Measurements from ENCODE around the gene TERT. TPM values are rescaled to one million over a fixed set of nuclear protein-coding genes. Genes with fewer than 3 reads are reported as not detected.
A peak's percentile ranks its signal among the peaks of the same experiment; 100 is the strongest.

Gene TERT
- total RNA-seq (2021; fragmentation: NEBNext Ultra II Directional; extraction: Animal tissue kit (Norgen Biotek cat#: 25700)) (21.0 and 23.1 TPM in 2 replicates), polyA plus RNA-seq (2011; rRNA removed) (13.1 and 23.0 TPM in 2 replicates), polyA minus RNA-seq (2011; rRNA and poly(A)+ RNA removed) (12.3 and 13.0 TPM in 2 replicates)
- polyA plus RNA-seq (2011; cell fraction: cytosol; rRNA removed) = 19.3 TPM
- polyA plus RNA-seq (2011; cell fraction: nucleus; rRNA removed) = 70.1 TPM
- 11.6 to 23.1 TPM (median 17.1 TPM) in 4 replicates for polyA plus RNA-seq (2012, experiment 1 of 2)
- polyA plus RNA-seq (2012, experiment 2 of 2) = 10.2 TPM
- 16.6 TPM for polyA plus RNA-seq (2013, experiment 1 of 2)
- polyA plus RNA-seq (2013, experiment 2 of 2) = 13.5 TPM
- 20.2 TPM for polyA minus RNA-seq (2011; cell fraction: cytosol; rRNA and poly(A)+ RNA removed)
- 38.0 TPM for polyA minus RNA-seq (2011; cell fraction: nucleus; rRNA and poly(A)+ RNA removed)
- long read RNA-seq, experiment 1, partial matches to known transcripts = 2 of 7 reads
- long read RNA-seq, experiment 1, other reads (novel, unspliced or antisense) = 5 of 7 reads
- long read RNA-seq, experiment 2, partial matches to known transcripts = 0 of 1 reads
- long read RNA-seq, experiment 2, other reads (novel, unspliced or antisense) = 1 of 1 reads

DNA sequence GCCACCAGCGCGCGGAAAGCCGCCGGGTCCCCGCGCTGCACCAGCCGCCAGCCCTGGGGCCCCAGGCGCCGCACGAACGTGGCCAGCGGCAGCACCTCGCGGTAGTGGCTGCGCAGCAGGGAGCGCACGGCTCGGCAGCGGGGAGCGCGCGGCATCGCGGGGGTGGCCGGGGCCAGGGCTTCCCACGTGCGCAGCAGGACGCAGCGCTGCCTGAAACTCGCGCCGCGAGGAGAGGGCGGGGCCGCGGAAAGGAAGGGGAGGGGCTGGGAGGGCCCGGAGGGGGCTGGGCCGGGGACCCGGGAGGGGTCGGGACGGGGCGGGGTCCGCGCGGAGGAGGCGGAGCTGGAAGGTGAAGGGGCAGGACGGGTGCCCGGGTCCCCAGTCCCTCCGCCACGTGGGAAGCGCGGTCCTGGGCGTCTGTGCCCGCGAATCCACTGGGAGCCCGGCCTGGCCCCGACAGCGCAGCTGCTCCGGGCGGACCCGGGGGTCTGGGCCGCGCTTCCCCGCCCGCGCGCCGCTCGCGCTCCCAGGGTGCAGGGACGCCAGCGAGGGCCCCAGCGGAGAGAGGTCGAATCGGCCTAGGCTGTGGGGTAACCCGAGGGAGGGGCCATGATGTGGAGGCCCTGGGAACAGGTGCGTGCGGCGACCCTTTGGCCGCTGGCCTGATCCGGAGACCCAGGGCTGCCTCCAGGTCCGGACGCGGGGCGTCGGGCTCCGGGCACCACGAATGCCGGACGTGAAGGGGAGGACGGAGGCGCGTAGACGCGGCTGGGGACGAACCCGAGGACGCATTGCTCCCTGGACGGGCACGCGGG, at the start of gene TERT:
TERT (minus strand) TSS at position 234 of the 815 bp plus-strand sequence; CDS start at position 155, 79 bp downstream.
- H2BK5ac ChIP-seq (ENCODE audit: low read depth, low read length) = peak within 1 kb of the TSS; percentile 13; the same call in 1 of the 2 replicates
- FAIRE-seq (no peak), DNase-seq (ENCODE audit: low read depth in 1 of 2, low spot score in 2 of 2) (peak in 1 of 2 experiments; percentile 93)
- H3K79me1 ChIP-seq (ENCODE audit: low read depth, low read length) = peaks cover 3% of the 10 kb centered on the region; the same call in 1 of the 2 replicates
- H3K79me2 ChIP-seq (ENCODE audit: control insufficient read depth in 1 of 2, insufficient read depth in 2 of 2, low read length in 2 of 2) = no peaks in the 10 kb centered on the region; a peak in 1 of 4 replicates
- no peak within 1 kb of the TSS for H4K5ac ChIP-seq (ENCODE audit: insufficient read length, low read depth, low read length)
- H2BK20ac ChIP-seq (ENCODE audit: low read length) = no peak within 1 kb of the TSS
- no peak within 1 kb of the TSS for H3K23ac ChIP-seq (ENCODE audit: insufficient read length)
- peak within 1 kb of the TSS; percentile 85 for H3K4ac ChIP-seq (replicated peaks; ENCODE audit: insufficient read length, low read depth, low read length)
- peak within 1 kb of the TSS; percentile 85 for H4K91ac ChIP-seq (replicated peaks; ENCODE audit: insufficient read length, low read length)
- 4% methylated on average over 62 of the region's 102 CpGs; no CpG with 5 or more reads in 1 of the 2 experiments for WGBS, 2 experiments (ENCODE audit: extremely low coverage in 1 of 2, insufficient coverage in 1 of 2, insufficient read length in 1 of 2, insufficient replicate concordance in 2 of 2, low coverage in 1 of 2, low lambda C conversion rate in 2 of 2, missing lambda C conversion rate in 1 of 2)
- peak within 1 kb of the TSS; percentile 30 for H3K56ac ChIP-seq (replicated peaks; ENCODE audit: insufficient read length, low read depth, low read length)
- peak within 1 kb of the TSS; percentile 83 for H3K18ac ChIP-seq (ENCODE audit: extremely low read depth, low read length)
- no peaks in the 10 kb centered on the region for H3K9me3 ChIP-seq (ENCODE audit: insufficient read depth in 2 of 2, low read depth in 1 of 2, low read length in 1 of 2)
- no peaks in the 10 kb centered on the region; a peak in 2 of 8 replicates for H3K36me3 ChIP-seq (ENCODE audit: control insufficient read depth in 2 of 4, insufficient read depth in 4 of 4, low read length in 3 of 4)
- peaks cover 4 to 11% of the 10 kb centered on the region in 2 experiments for H4K20me1 ChIP-seq (replicated peaks in 1 of 2; ENCODE audit: control insufficient read depth in 1 of 2, insufficient read depth in 2 of 2, low read length in 2 of 2)
- POLR2A ChIA-PET (ENCODE audit: partially characterized antibody) = interaction anchor here (0.6 to 1.9 kb wide), 13 partner anchors 9 to 159 kb away, joined by 3 to 9 read pairs (median 4); partner anchors contain the start of gene CLPTM1L
- peak within 1 kb of the TSS; percentile 64 to 78 for H3K4me2 ChIP-seq (ENCODE audit: insufficient read depth in 1 of 2, low read depth in 2 of 2, low read length in 2 of 2)
- peaks cover 0 to 8% (median 2%) of the 10 kb centered on the region in 4 experiments; a peak in 4 of 7 replicates for H3K27me3 ChIP-seq (replicated peaks in 1 of 4; ENCODE audit: control insufficient read depth in 3 of 4, extremely low read depth in 1 of 4, insufficient read depth in 3 of 4, low read length in 3 of 4)
- H4K8ac ChIP-seq (ENCODE audit: extremely low read depth, insufficient read depth, low read length) = peak within 1 kb of the TSS; percentile 85
- H3K14ac ChIP-seq (ENCODE audit: insufficient read length) = no peak within 1 kb of the TSS
- peaks cover 14% of the 10 kb centered on the region; the same call in 1 of the 2 replicates for H3K23me2 ChIP-seq (ENCODE audit: low read depth, low read length)
- peaks cover 0 to 13% (median 6%) of the 10 kb centered on the region in 4 experiments; a peak in 5 of 7 replicates for H3K4me1 ChIP-seq (replicated peaks in 1 of 4; ENCODE audit: control insufficient read depth in 3 of 4, insufficient read depth in 4 of 4, low read length in 3 of 4)
- H2BK120ac ChIP-seq (replicated peaks; ENCODE audit: low read depth, low read length) = no peak within 1 kb of the TSS
- H2BK15ac ChIP-seq (ENCODE audit: low read length) = no peak within 1 kb of the TSS
- H2BK12ac ChIP-seq (ENCODE audit: low read depth, low read length) = no peak within 1 kb of the TSS; the same call in 1 of the 2 replicates
- no peak within 1 kb of the TSS; a peak in 1 of 7 replicates for H3K9ac ChIP-seq (replicated peaks in 1 of 4; ENCODE audit: extremely low read depth in 1 of 4, low read depth in 3 of 4, low read length in 3 of 4)
- H2AFZ ChIP-seq (ENCODE audit: low read length) = peak within 1 kb of the TSS; percentile 20; the same call in 1 of the 2 replicates
- peak within 1 kb of the TSS; percentile 46 to 76 (median 56) for H3K4me3 ChIP-seq (ENCODE audit: extremely low read depth in 1 of 4, insufficient read depth in 2 of 4, low read depth in 3 of 4, low read length in 4 of 4)
- H3K27ac ChIP-seq (ENCODE audit: low read depth, low read length) = no peak within 1 kb of the TSS
- 0 out of 2 replicates have a peak within 1 kb of the TSS, but pooled peaks have one; percentile 13 for H2AK5ac ChIP-seq (ENCODE audit: low read depth, low read length)
- CTCF ChIA-PET (ENCODE audit: partially characterized antibody) = interaction anchor here (0.7 to 1.7 kb wide), 3 partner anchors 16 to 127 kb away, joined by 3 to 4 read pairs (median 4); no protein-coding TSS in a partner anchor
- TF ChIP-seq KDM4A (IDR thresholded peaks at IDR 0.05; ENCODE audit: low read depth, low read length, severe bottlenecking) (peak; percentile 91), KDM5A (IDR thresholded peaks at IDR 0.05; ENCODE audit: low read length) (no peak), JUN (IDR thresholded peaks at IDR 0.05; ENCODE audit: low read depth, low read length) (no peak), MAFK (IDR thresholded peaks at IDR 0.05; ENCODE audit: low read depth, low read length) (no peak), SP4 (IDR thresholded peaks at IDR 0.05; ENCODE audit: low read length) (no peak), BACH1 (IDR thresholded peaks at IDR 0.05; ENCODE audit: low read length) (0 out of 2 replicates have a peak, but pooled peaks have one; percentile 15)
